Measurements from ENCODE around the gene ACCS. TPM values are rescaled to one million over a fixed set of nuclear protein-coding genes. Genes with fewer than 3 reads are reported as not detected.

The ACCS gene
- total RNA-seq (2014; rRNA removed; shearing (Covaris generic)), result 5.9 and 6.2 TPM in 2 replicates
- 27.4 and 45.2 TPM in 2 replicates for polyA plus RNA-seq (2014; cell fraction: nucleus; rRNA removed)

GRCh38 chr11:44065841-44066731 is at the start of gene ACCS:
Gene ACCS (plus strand): TSS chr11:44066270. CDS start chr11:44067628, 1,358 bp downstream.
- DNase-seq (ENCODE audit: extremely low read depth, low read depth), result peak; percentile 77

- no peak for DNase-seq (ENCODE audit: extremely low read depth, low read depth)
Measured at GRCh38 chr11:44016546-44017442, 49.3 kb upstream of the ACCS start.

- no peak for DNase-seq (ENCODE audit: extremely low read depth, low read depth)
Measured at GRCh38 chr11:44017443-44018126, 48.5 kb upstream of the ACCS start.

- no peak for DNase-seq (ENCODE audit: extremely low read depth, low read depth)
Measured at GRCh38 chr11:44018127-44018521, 47.9 kb upstream of the ACCS start.

GRCh38 chr11:44018829-44019228 is 47.2 kb upstream of the ACCS start:
- DNase-seq (ENCODE audit: extremely low read depth, low read depth), result no peak

- DNase-seq (ENCODE audit: extremely low read depth, low read depth), result no peak
Measured at GRCh38 chr11:44024977-44025376, 41.1 kb upstream of the ACCS start.

- no peak for DNase-seq (ENCODE audit: extremely low read depth, low read depth)
Measured at GRCh38 chr11:44025727-44026126, 40.3 kb upstream of the ACCS start.

GRCh38 chr11:44028401-44028800 is 37.7 kb upstream of the ACCS start:
- DNase-seq (ENCODE audit: extremely low read depth, low read depth), result no peak

- DNase-seq (ENCODE audit: extremely low read depth, low read depth), result no peak
Measured at GRCh38 chr11:44028816-44029506, 37.1 kb upstream of the ACCS start.

GRCh38 chr11:44029507-44029845 is 36.6 kb upstream of the ACCS start:
- DNase-seq (ENCODE audit: extremely low read depth, low read depth), result no peak

- no peak for DNase-seq (ENCODE audit: extremely low read depth, low read depth)
Measured at GRCh38 chr11:44029977-44030911, 35.8 kb upstream of the ACCS start.

GRCh38 chr11:44030996-44031395 is 35.1 kb upstream of the ACCS start:
- no peak for DNase-seq (ENCODE audit: extremely low read depth, low read depth)

- no peak for DNase-seq (ENCODE audit: extremely low read depth, low read depth)
Measured at GRCh38 chr11:44031549-44031948, 34.5 kb upstream of the ACCS start.

GRCh38 chr11:44032299-44033085 is 33.6 kb upstream of the ACCS start:
- no peak for DNase-seq (ENCODE audit: extremely low read depth, low read depth)

- DNase-seq (ENCODE audit: extremely low read depth, low read depth), result no peak
Measured at GRCh38 chr11:44033411-44033850, 32.6 kb upstream of the ACCS start.

- no peak for DNase-seq (ENCODE audit: extremely low read depth, low read depth)
Measured at GRCh38 chr11:44033856-44034255, 32.2 kb upstream of the ACCS start.

- DNase-seq (ENCODE audit: extremely low read depth, low read depth), result no peak
Measured at GRCh38 chr11:44034639-44035038, 31.4 kb upstream of the ACCS start.

Measured in NCI-H460 (cell line).